ENCODE measurements around the gene ZNF846.

The ZNF846 gene

DNA sequence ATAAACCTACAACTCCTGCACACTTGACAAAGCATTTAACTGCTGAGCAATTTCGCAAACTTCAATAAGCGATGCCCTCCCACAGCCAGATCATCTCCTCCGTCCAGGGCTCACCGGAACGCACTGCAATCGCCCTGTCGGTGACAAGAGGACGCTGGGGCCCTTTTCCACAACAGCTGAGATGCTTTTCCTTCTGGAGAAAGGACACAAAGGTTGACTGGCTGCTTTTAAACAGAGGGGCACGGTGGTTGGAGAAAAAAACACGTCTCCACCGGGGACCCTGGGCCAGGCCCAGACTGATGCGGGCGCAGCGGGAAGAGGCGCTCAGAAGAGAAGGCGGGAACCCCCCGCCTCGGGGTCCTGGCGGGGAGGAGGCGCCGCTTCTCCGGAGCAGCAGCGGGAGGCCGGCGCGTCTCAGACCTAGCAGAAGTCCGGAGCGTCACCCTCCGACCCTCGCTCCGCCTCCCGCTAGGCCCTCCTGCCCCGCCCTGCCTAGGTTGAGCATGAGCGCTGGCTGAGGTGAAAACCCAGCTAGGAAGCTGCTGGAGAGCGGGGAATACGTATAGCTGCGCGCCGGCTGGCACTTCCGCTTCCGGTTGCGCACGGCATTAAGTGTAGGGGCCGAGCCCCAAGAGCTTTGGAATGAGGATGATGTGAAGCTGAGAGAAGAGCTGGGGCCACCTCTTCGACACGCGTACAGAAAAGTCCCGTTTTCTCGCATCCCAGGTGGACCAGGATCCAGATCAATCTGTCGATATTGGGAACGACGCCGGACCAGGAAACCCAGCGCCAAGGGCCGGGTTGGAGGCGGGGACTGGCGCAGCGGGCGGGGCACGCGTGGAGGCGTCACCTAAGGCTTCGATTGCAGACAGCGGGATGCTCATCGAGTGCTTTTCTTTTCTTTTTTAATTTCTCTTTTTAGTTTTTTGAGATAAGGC lies at the start of gene ZNF846:
TSS of gene ZNF846 (minus strand) at position 564 of the 938 bp plus-strand sequence. CDS start 3,788 bp downstream, outside the sequence.
- TF ChIP-seq, protein P1, sequence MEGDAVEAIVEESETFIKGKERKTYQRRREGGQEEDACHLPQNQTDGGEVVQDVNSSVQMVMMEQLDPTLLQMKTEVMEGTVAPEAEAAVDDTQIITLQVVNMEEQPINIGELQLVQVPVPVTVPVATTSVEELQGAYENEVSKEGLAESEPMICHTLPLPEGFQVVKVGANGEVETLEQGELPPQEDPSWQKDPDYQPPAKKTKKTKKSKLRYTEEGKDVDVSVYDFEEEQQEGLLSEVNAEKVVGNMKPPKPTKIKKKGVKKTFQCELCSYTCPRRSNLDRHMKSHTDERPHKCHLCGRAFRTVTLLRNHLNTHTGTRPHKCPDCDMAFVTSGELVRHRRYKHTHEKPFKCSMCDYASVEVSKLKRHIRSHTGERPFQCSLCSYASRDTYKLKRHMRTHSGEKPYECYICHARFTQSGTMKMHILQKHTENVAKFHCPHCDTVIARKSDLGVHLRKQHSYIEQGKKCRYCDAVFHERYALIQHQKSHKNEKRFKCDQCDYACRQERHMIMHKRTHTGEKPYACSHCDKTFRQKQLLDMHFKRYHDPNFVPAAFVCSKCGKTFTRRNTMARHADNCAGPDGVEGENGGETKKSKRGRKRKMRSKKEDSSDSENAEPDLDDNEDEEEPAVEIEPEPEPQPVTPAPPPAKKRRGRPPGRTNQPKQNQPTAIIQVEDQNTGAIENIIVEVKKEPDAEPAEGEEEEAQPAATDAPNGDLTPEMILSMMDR (IDR thresholded peaks at IDR 0.05; ENCODE audit: borderline replicate concordance, insufficient read depth, low read depth, low read length) = no peak
- H3K4me3 ChIP-seq (ENCODE audit: low read depth, low read length) = peak within 1 kb of the TSS; percentile 63

DNA sequence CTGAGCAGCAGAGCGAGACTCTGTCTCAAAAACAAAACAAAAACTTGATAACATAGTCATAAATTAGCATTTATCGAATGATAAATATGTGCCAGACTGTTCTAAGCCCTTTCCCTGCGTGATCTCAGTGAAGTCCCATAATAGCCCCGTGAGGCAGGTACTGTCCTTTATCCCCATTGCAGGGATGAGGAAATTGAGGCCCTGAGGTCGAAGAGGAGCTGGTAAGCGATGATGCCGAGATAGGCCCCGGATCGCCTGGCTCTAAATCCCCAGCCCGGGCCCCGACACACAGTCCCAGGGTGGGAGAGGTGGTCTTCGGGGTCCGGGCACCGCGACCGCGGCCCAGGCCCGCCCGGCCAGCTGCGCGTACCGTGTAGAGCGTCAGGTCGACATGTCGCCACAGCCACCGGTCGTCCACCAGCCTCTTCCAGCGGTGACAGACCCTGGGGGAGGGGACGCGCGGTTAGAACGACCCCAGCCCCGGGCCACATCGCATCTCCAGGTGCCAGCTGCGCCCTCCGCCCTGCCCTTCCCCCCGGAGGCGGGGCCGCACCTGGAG lies 49.7 kb upstream of the ZNF846 start:
- TF ChIP-seq, protein P1 (IDR thresholded peaks at IDR 0.05; ENCODE audit: borderline replicate concordance, insufficient read depth, low read depth, low read length) = no peak
- peak overlapping the region; percentile 99 for H3K4me3 ChIP-seq (ENCODE audit: low read depth, low read length)

DNA sequence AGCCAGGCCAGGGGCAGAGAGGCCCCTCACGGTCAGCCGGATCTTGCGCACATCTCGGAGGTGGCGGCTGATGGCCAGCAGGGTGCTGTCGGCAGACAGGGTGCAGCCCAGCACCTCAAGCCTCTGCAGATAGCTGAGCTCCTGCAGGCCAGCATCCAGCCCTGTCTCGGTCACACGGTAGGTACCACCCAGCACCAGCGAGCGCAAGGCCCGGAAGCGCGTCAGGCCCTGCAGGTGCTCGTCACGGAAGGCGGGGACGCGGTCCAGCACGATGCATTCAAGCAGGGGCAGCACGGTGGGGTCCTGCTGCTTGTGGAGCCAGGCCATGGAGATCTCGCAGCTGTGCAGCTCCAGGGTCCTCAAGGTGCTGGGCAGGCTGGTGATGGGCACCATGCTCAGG lies 42.6 kb upstream of the ZNF846 start:
- TF ChIP-seq, protein P1 (IDR thresholded peaks at IDR 0.05; ENCODE audit: borderline replicate concordance, insufficient read depth, low read depth, low read length) = no peak
- no peak overlapping the region for H3K4me3 ChIP-seq (ENCODE audit: low read depth, low read length)

DNA sequence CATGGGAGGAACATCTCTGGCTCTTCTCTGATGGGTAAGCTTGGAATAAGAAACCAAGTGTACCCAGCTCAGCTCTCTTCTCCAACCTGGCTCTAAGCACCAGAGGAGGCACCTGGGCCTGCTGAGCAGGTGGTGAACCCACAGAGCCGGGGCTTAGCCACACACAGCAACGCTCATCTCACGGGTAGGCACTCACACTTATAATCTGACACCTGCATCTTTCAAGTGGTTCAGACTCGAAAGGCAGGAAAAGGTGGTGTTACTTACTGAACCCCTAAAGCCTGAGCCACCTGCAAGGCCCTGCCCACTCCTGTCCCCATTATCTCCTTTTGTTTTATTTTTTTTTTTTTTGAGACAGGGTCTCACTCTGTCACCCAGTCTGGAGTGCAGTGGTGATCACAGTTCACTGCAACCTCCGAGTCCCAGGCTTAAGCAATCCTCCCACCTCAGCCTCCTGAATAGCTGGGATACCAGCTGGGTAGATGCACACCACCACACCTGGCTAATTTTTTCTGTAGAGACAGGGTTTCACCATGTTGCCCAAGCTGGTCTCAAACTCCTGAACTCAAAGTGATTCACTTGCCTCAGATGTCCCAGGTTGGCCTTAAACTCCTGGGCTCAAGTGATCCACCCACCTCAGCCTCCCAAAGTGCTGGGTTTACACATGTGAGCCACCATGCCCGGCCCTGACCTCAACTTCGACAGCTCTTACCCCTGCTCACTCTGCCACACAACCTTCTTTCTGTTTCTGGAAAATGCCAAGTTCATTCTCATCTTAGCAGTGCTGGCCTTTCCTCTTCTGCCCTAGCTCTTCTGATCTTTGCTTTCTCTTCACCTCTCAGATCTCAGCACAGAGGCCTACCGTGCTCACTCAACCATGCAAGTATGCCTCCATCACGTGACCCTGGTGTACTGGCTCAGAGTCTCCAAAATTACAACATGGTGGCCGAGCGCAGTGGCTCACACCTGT lies 40.6 kb upstream of the ZNF846 start:
- TF ChIP-seq, protein P1 (IDR thresholded peaks at IDR 0.05; ENCODE audit: borderline replicate concordance, insufficient read depth, low read depth, low read length) = no peak
- H3K4me3 ChIP-seq (ENCODE audit: low read depth, low read length) = no peak overlapping the region

DNA sequence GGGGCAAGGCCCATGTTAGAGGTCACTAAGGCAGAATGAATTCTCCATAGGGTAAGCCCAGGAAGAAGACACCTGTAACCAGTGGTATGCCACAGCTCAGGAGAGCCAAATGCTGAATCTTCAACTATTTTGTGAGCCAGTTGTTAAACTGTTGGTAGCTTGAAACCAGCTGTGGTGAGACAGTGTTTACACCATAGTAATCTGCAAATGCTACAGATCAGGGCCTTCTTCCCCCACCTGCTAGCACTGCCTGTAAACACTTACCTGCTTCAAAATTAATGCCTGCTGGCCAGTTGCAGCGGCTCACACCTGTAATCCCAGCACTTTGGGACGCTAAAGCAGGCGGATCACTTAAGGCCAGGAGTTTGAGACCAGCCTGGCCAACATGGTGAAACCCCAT lies 38.3 kb upstream of the ZNF846 start:
- TF ChIP-seq, protein P1 (IDR thresholded peaks at IDR 0.05; ENCODE audit: borderline replicate concordance, insufficient read depth, low read depth, low read length) = no peak
- H3K4me3 ChIP-seq (ENCODE audit: low read depth, low read length) = no peak overlapping the region

DNA sequence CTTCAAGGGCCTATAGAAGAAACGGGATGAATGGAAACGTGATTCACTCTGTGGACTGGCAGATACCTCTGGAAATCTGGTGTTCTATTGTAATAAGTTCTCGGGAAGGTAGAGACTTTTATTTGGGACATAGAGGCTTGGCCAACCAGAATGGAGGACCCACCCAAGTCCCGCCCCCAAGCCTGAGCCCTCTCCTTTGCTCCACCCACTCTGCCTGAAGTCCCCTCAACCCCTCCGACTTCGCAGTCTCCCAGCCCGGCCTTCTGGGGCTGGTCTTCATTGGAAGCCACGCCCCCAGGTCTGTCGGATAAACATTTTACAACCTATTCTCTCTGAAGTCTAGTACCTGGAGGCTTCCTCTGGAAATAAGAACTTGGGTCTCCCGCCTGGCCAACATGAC lies 33.4 kb upstream of the ZNF846 start:
- TF ChIP-seq, protein P1 (IDR thresholded peaks at IDR 0.05; ENCODE audit: borderline replicate concordance, insufficient read depth, low read depth, low read length) = no peak

More for the DNA sequence above, 33.4 kb upstream of the ZNF846 start:
- no peak overlapping the region for H3K4me3 ChIP-seq (ENCODE audit: low read depth, low read length)
